OCI-LY7 (cell line): ENCODE results near the gene PRAC2. TPM values are rescaled to one million over a fixed set of nuclear protein-coding genes. Genes with fewer than 3 reads are reported as not detected.

Source experiments
- BruUV-seq: library from RNA; stranded (reverse); fragments of 400-500 nt; replicated peaks from 2 replicates; lab custom pipeline; 2021; lab: Mats Ljungman, UMichigan
- CTCF ChIA-PET: fragments of 300-600 bp; sonication (Branson Sonifier 250); formaldehyde crosslinking; loops from one replicate; lab custom pipeline; 2022; ENCODE audit warnings: antibody characterized with exemption; ENCODE audit not compliant: unreplicated experiment; lab: Charles Lee
- POLR2A ChIA-PET: fragments of 300-600 bp; sonication (Branson Sonifier 250); formaldehyde crosslinking; loops from one replicate; lab custom pipeline; 2022; ENCODE audit warnings: antibody characterized with exemption; lab: Charles Lee
- DNase-seq: peaks from one replicate; pipeline ENCODE4 v3.0.0-alpha.2; 2015; ENCODE audit warnings: low spot score
- H2AFZ ChIP-seq: fragments of 200-600 bp; sonication (generic), shearing (Covaris generic); 2 replicates; pipeline ENCODE4 v1.6.1; 2014; ENCODE audit warnings: mild to moderate bottlenecking, antibody characterized with exemption, low read length, moderate library complexity
- H3K27ac ChIP-seq: fragments of 200-600 bp; sonication (generic); 2 replicates; pipeline ENCODE4 v1.5.1; 2014; ENCODE audit warnings: mixed run types, low read depth, mild to moderate bottlenecking, moderate library complexity, low read length, inconsistent platforms; ENCODE audit not compliant: poor library complexity, severe bottlenecking
- H3K36me3 ChIP-seq: fragments of 200-600 bp; sonication (generic); 2 replicates; pipeline ENCODE4 v1.6.1; 2014; ENCODE audit warnings: mild to moderate bottlenecking, antibody characterized with exemption, low read length, moderate library complexity, mixed read lengths; ENCODE audit not compliant: insufficient read depth
- H3K4me1 ChIP-seq: fragments of 200-600 bp; sonication (generic); 2 replicates; pipeline ENCODE4 v1.5.1; 2014; ENCODE audit warnings: mild to moderate bottlenecking, low read length; ENCODE audit not compliant: insufficient read depth, poor library complexity, severe bottlenecking
- H3K4me2 ChIP-seq: fragments of 200-600 bp; sonication (generic); 2 replicates; pipeline ENCODE4 v1.6.1; 2014; ENCODE audit warnings: mild to moderate bottlenecking, low read length
- H3K4me3 ChIP-seq: fragments of 200-600 bp; sonication (generic); 2 replicates; pipeline ENCODE4 v1.5.1; 2014; ENCODE audit warnings: mild to moderate bottlenecking, low read depth, low read length; ENCODE audit not compliant: poor library complexity, severe bottlenecking
- H3K79me2 ChIP-seq: fragments of 200-600 bp; sonication (generic); 2 replicates; pipeline ENCODE4 v1.6.1; 2016; ENCODE audit warnings: low read depth, mild to moderate bottlenecking, low read length, moderate library complexity, mixed read lengths; ENCODE audit not compliant: insufficient read depth
- H3K9me2 ChIP-seq: fragments of 200-600 bp; sonication (generic); 2 replicates; pipeline ENCODE4 v1.6.1; 2016; ENCODE audit warnings: mild to moderate bottlenecking, low read length, mixed read lengths; ENCODE audit not compliant: insufficient read depth
- H3K9me3 ChIP-seq: fragments of 200-600 bp; sonication (generic); 2 replicates; pipeline ENCODE4 v1.6.1; 2014; ENCODE audit warnings: mild to moderate bottlenecking, mixed run types, low read length, mixed read lengths
- H4K20me1 ChIP-seq: fragments of 200-600 bp; sonication (generic); 2 replicates; pipeline ENCODE4 v1.6.1; 2014; ENCODE audit warnings: mild to moderate bottlenecking, antibody characterized with exemption, low read length, moderate library complexity, mixed read lengths; ENCODE audit not compliant: insufficient read depth
- CTCF ChIP-seq: fragments of 200-600 bp; sonication (generic); conservative IDR thresholded peaks from 2 replicates; pipeline ENCODE4 v1.5.1; 2014; ENCODE audit warnings: mild to moderate bottlenecking, antibody characterized with exemption, low read length, moderate library complexity, mixed read lengths
- EZH2phosphoT487 ChIP-seq: fragments of 200-600 bp; sonication (generic); IDR thresholded peaks from 2 replicates; pipeline ENCODE4 v1.6.1; 2018; ENCODE audit warnings: low read depth, borderline replicate concordance, mild to moderate bottlenecking, mixed run types, antibody characterized with exemption, low read length, moderate library complexity, mixed read lengths
- intact Hi-C: fragments of 100-400 bp; cut with micrococcal nuclease; formaldehyde crosslinking; loops from one replicate; pipeline ENCODE4 v1.10.0; 2022; ENCODE audit not compliant: unreplicated experiment
- total RNA-seq, 2 experiments: library from RNA; depleted of rRNA in 1 of 2; stranded (reverse); fragments of >200 nt in 1 of 2; shearing (Covaris generic) in 1 of 2; gene quantifications; 2 replicates each; pipeline ENCODE4 v1.2.3, GENCODE V29; 2014 to 2022

Gene PRAC2
- total RNA-seq, 2 experiments from 2014 or later, result not detected

- no peaks in the 10 kb centered on the region for H3K79me2 ChIP-seq
- POLR2A ChIA-PET, result no interaction called here
- intact Hi-C loops, result no loop called here
- H3K4me1 ChIP-seq, result no peaks in the 10 kb centered on the region
- no peaks in the 10 kb centered on the region for H3K9me2 ChIP-seq
- no TSS peak for BruUV-seq
- no peak overlapping the region for H3K4me2 ChIP-seq
- DNase-seq, result no peak
- no peaks in the 10 kb centered on the region for H3K36me3 ChIP-seq
- H3K27ac ChIP-seq, result no peak overlapping the region
- TF ChIP-seq EZH2phosphoT487 (no peak), CTCF (no peak)
- H4K20me1 ChIP-seq, result no peaks in the 10 kb centered on the region
- no peaks in the 10 kb centered on the region for H3K9me3 ChIP-seq
- H3K4me3 ChIP-seq, result no peak overlapping the region
- H2AFZ ChIP-seq, result no peak overlapping the region
- CTCF ChIA-PET, result interaction anchor here (0.6 kb wide), 1 partner anchor 328 kb away, joined by 5 read pairs; no protein-coding TSS in a partner anchor
Observed at GRCh38 chr17:48718227-48718760, 4.7 kb upstream of the PRAC2 start.

GRCh38 chr17:48718761-48719641, 4.0 kb upstream of the PRAC2 start:
- Histone ChIP-seq H3K79me2 (no peaks in the 10 kb centered on the region), H3K4me2 (no peak overlapping the region), H3K9me3 (no peaks in the 10 kb centered on the region), H3K36me3 (no peaks in the 10 kb centered on the region), H3K4me3 (no peak overlapping the region), H2AFZ (no peak overlapping the region), H3K9me2 (no peaks in the 10 kb centered on the region), H3K4me1 (no peaks in the 10 kb centered on the region), H4K20me1 (no peaks in the 10 kb centered on the region), H3K27ac (no peak overlapping the region)
- DNase-seq, result no peak
- intact Hi-C loops, result no loop called here
- no TSS peak for BruUV-seq
- TF ChIP-seq CTCF (no peak), EZH2phosphoT487 (no peak)
- CTCF ChIA-PET, result interaction anchor here (0.6 kb wide), 1 partner anchor 327 kb away, joined by 5 read pairs; no protein-coding TSS in a partner anchor
- POLR2A ChIA-PET, result no interaction called here
